K562 (cell line): ENCODE measurements around the gene HIPK2. TPM values are rescaled to one million over a fixed set of nuclear protein-coding genes. Genes with fewer than 3 reads are reported as not detected.
A peak's percentile ranks its signal among the peaks of the same experiment; 100 is the strongest.

Experiments
- ATAC-seq: fragments of 200-7000 bp; cut with Tn5 transposase; 3 replicates; pipeline ENCODE4 v1.9.1; 2020; ENCODE audit warnings: moderate library complexity
- BruUV-seq: library from RNA; stranded (reverse); fragments of 400-500 nt; replicated peaks from 2 replicates; lab custom pipeline; 2021; lab: Mats Ljungman, UMichigan
- CTCF ChIA-PET: fragments of 300-600 bp; formaldehyde crosslinking; extraction: SDS; loops from one replicate; lab custom pipeline; 2021; ENCODE audit warnings: low intra/inter-chr PET ratio; lab: Yijun Ruan, JAX
- POLR2A ChIA-PET: fragments of 300-600, 350-650 bp; sonication (Branson Sonifier 250); formaldehyde crosslinking; extraction: SDS; loops from one replicate; lab custom pipeline; 2021; ENCODE audit warnings: antibody characterized with exemption, inconsistent platforms; lab: Yijun Ruan, JAX
- DNase-seq, 4 experiments: peaks; one replicate each; pipeline versions ENCODE4 v3.0.0 to v3.0.0-alpha.2; 2011 to 2018; ENCODE audit warnings: low spot score in 3 of 4, mixed read lengths in 3 of 4; ENCODE audit errors: extremely low read depth in 1 of 4
- FAIRE-seq: peaks from 2 replicates; lab custom pipeline; 2011; peaks lifted over from hg19 to GRCh38; lab: Jason Lieb, UNC
- H2AFZ ChIP-seq: 2 replicates; pipeline ENCODE4 v1.6.0; 2011; ENCODE audit warnings: low read depth, low read length, control low read depth, inconsistent platforms
- H3K27ac ChIP-seq: fragments of 200-600 bp; 3 replicates; pipeline ENCODE4 v1.8.0; 2011; ENCODE audit warnings: low read depth, mild to moderate bottlenecking, control low read depth, inconsistent platforms, low read length, moderate library complexity, mixed read lengths; ENCODE audit errors: extremely low read depth
- H3K27me3 ChIP-seq, 2 experiments: fragments of 300-600 bp in 1 of 2; 2 replicates in 1 of 2; 3 replicates in 1 of 2; pipeline versions ENCODE4 v1.6.0 to v1.8.0; 2011; ENCODE audit warnings: inconsistent platforms in 2 of 2, low read length in 2 of 2, mild to moderate bottlenecking in 1 of 2, mixed read lengths in 1 of 2, moderate library complexity in 1 of 2; ENCODE audit not compliant: control insufficient read depth in 2 of 2, insufficient read depth in 2 of 2
- H3K36me3 ChIP-seq: fragments of 300-600 bp; 3 replicates; pipeline ENCODE4 v1.8.0; 2011; ENCODE audit warnings: mild to moderate bottlenecking, low read length, inconsistent platforms; ENCODE audit not compliant: control insufficient read depth, insufficient read depth
- H3K4me1 ChIP-seq, 2 experiments: fragments of 200-600 bp in 1 of 2; replicated peaks in 1 of 2; 2 replicates in 1 of 2; 3 replicates in 1 of 2; pipeline versions ENCODE4 v1.5.1 to v1.8.0; 2011; ENCODE audit warnings: inconsistent platforms in 2 of 2, low read length in 2 of 2, mild to moderate bottlenecking in 1 of 2, mixed read lengths in 1 of 2, moderate library complexity in 1 of 2; ENCODE audit not compliant: control insufficient read depth in 2 of 2, insufficient read depth in 2 of 2
- H3K4me2 ChIP-seq: 2 replicates; pipeline ENCODE4 v1.6.1; 2011; ENCODE audit warnings: low read length, control low read depth, inconsistent platforms, mixed read lengths; ENCODE audit not compliant: insufficient read depth
- H3K4me3 ChIP-seq: fragments of 200-600 bp; sonication (generic), shearing (Covaris generic); 2 replicates; pipeline ENCODE4 v1.5.1; 2016; ENCODE audit warnings: control low read depth, inconsistent platforms
- H3K79me2 ChIP-seq: fragments of 200-600 bp; 3 replicates; pipeline ENCODE4 v1.8.0; 2011; ENCODE audit warnings: low read length, inconsistent platforms; ENCODE audit not compliant: control insufficient read depth, insufficient read depth
- H3K9ac ChIP-seq, 2 experiments: 2 replicates each; pipeline versions ENCODE4 v1.6.0 to v1.6.1; 2011; ENCODE audit warnings: low read depth in 2 of 2, low read length in 2 of 2, control low read depth in 1 of 2, inconsistent platforms in 1 of 2, mild to moderate bottlenecking in 1 of 2, mixed read lengths in 1 of 2; ENCODE audit not compliant: insufficient read depth in 1 of 2
- H3K9me1 ChIP-seq: one replicate; pipeline ENCODE4 v1.6.0; 2011; ENCODE audit warnings: inconsistent platforms, mild to moderate bottlenecking, low read length, moderate library complexity; ENCODE audit not compliant: control insufficient read depth, insufficient read depth
- H3K9me3 ChIP-seq: replicated peaks from 2 replicates; pipeline ENCODE4 v1.5.1; 2011; ENCODE audit warnings: low read depth, low read length, inconsistent platforms; ENCODE audit not compliant: control insufficient read depth, insufficient read depth
- H4K20me1 ChIP-seq: replicated peaks from 2 replicates; pipeline ENCODE4 v1.6.1; 2011; ENCODE audit warnings: low read length, inconsistent platforms, mixed read lengths; ENCODE audit not compliant: control insufficient read depth, insufficient read depth
- CBX2 ChIP-seq: fragments of 200-600 bp; sonication (generic); IDR thresholded peaks from one replicate; pipeline ENCODE4 v1.6.1; 2012; ENCODE audit warnings: mild to moderate bottlenecking, low read length, inconsistent platforms; ENCODE audit not compliant: insufficient read depth, poor library complexity, severe bottlenecking
- ESRRA ChIP-seq: fragments of 450-650 bp; IDR thresholded peaks from 2 replicates; pipeline ENCODE4 v1.6.1; 2014; ENCODE audit warnings: low read depth, mild to moderate bottlenecking, moderate library complexity, borderline replicate concordance
- RBM17 ChIP-seq: fragments of 200-400 bp; formaldehyde crosslinking; IDR thresholded peaks from 2 replicates; pipeline ENCODE4 v1.6.1; 2017; ENCODE audit warnings: low read depth, mild to moderate bottlenecking, low read length, borderline replicate concordance
- SIN3B ChIP-seq: fragments of 450-650 bp; IDR thresholded peaks from 2 replicates; pipeline ENCODE4 v1.6.1; 2017; ENCODE audit warnings: low read depth, mild to moderate bottlenecking, moderate library complexity
- TEAD1 ChIP-seq, 2 experiments: fragments of 450-650 bp in 1 of 2; sonication (generic) in 1 of 2; formaldehyde crosslinking; IDR thresholded peaks; 2 replicates each; pipeline versions ENCODE4 v1.4.0 to v1.8.0; 2020 to 2022; ENCODE audit warnings: mild to moderate bottlenecking in 2 of 2, missing genetic modification reagents in 1 of 2
- YY1 ChIP-seq, 3 experiments: IDR thresholded peaks; 2 replicates each; pipeline ENCODE4 v1.6.1; 2011; ENCODE audit warnings: low read length in 2 of 3, mild to moderate bottlenecking in 2 of 3, moderate library complexity in 2 of 3, borderline replicate concordance in 1 of 3, control low read depth in 1 of 3, low read depth in 1 of 3; ENCODE audit not compliant: insufficient read depth in 3 of 3, insufficient replicate concordance in 2 of 3, control insufficient read depth in 1 of 3, insufficient read length in 1 of 3; ENCODE audit errors: extremely low read depth in 1 of 3
- ZNF408 ChIP-seq: fragments of 250-450 bp; sonication (Bioruptor Pico); IDR thresholded peaks from 2 replicates; pipeline ENCODE4 v1.4.0; 2020; ENCODE audit warnings: low read depth, mild to moderate bottlenecking, moderate library complexity
- WGBS: fragments of 100-300 bp; shearing (Covaris generic); methylation state at CpG from one replicate; pipeline ENCODE4 v1.1.6; 2016; ENCODE audit warnings: low coverage, mixed read lengths; ENCODE audit not compliant: insufficient coverage; ENCODE audit errors: missing lambda C conversion rate; 5-methylcytosine and 5-hydroxymethylcytosine counted together
- in situ Hi-C: fragments of 300-500 bp; cut with MboI; formaldehyde crosslinking; loops from 4 replicates; pipeline ENCODE4 v1.15.0; 2018; ENCODE audit warnings: inconsistent platforms, mixed read lengths
- intact Hi-C: fragments of 100-400 bp; cut with micrococcal nuclease; formaldehyde crosslinking; loops from 2 replicates; pipeline ENCODE4 v1.14.2; 2022
- polyA plus RNA-seq, 8 experiments: library from polyadenylated mRNA; depleted of rRNA in 4 of 8; stranded (reverse) in 5 of 8; unstranded in 3 of 8; fragments of >200 nt; fragmentation: Nextera tagmentation in 2 of 8; fragmentation: Illumina TruSeq in 1 of 8; extraction: Ambion mirVana in 2 of 8; extraction: Trizol in 1 of 8; gene quantifications; 2 replicates each; pipeline versions ENCODE4 v1.2.1 to v1.2.3, GENCODE V29; 2011 to 2014; ENCODE audit warnings: inconsistent platforms in 1 of 8, missing spikeins in 1 of 8
- total RNA-seq, 7 experiments: library from RNA; depleted of rRNA in 6 of 7; stranded (reverse); fragments of >200 nt in 6 of 7; fragmentation: Illumina TruSeq in 2 of 7; extraction: Trizol in 2 of 7; gene quantifications; 2 replicates each; pipeline versions ENCODE4 v1.2.1 to v1.2.3, GENCODE V29; 2011 to 2021; ENCODE audit warnings: low replicate concordance in 1 of 7
- TF ChIP-seq, protein P1 (sequence below): fragments of 250-450 bp; sonication (Bioruptor Pico); IDR thresholded peaks from 2 replicates; pipeline ENCODE4 v1.8.0; 2021; ENCODE audit warnings: moderate library complexity, mild to moderate bottlenecking, inconsistent platforms
- TF ChIP-seq, protein P2 (sequence below): sonication (generic); formaldehyde crosslinking; IDR thresholded peaks from 2 replicates; pipeline ENCODE4 v1.8.0; 2022; ENCODE audit warnings: mild to moderate bottlenecking, missing genetic modification reagents
- TF ChIP-seq, protein P3 (sequence below): sonication (generic); formaldehyde crosslinking; IDR thresholded peaks from 2 replicates; pipeline ENCODE4 v1.9.0; 2022; ENCODE audit warnings: mild to moderate bottlenecking, missing genetic modification reagents
- TF ChIP-seq, protein P4 (sequence below): sonication (generic); formaldehyde crosslinking; IDR thresholded peaks from 2 replicates; pipeline ENCODE4 v1.9.0; 2022; ENCODE audit warnings: mild to moderate bottlenecking, missing genetic modification reagents
- TF ChIP-seq, protein P5 (sequence below): sonication (generic); formaldehyde crosslinking; IDR thresholded peaks from 2 replicates; pipeline ENCODE4 v1.5.0; 2020; ENCODE audit warnings: missing genetic modification reagents

HIPK2 gene
- total and polyA plus RNA-seq, 9 of the 15 experiments (the other 6 are each of a cell fraction or from before 2014, with no cell fraction given): 0.69 to 19.8 (median 5.1) TPM

DNA sequence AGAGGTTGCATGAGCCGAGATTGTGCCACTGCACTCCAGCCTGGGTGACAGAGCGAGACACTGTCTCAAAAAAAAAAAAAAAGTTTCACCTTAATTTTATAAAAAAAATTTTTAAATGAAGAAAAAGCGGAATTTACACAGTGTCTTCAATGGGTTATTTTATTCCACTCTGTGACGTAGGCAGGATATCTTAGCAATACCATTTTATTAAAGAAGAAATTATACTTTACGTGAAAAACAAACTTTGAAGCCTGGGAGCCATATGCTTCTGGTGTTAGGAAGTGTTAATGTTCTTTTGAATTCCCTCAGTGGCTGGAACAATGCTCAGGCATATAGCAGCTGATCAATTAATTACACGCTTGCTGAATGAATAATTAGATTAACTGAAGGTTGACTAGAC lies 176.6 kb downstream of the HIPK2 start (continued):
- TF ChIP-seq CBX2 (no peak), ESRRA (no peak), RBM17 (no peak), TEAD1 (CRISPR knock-in tag; IDR thresholded peaks at IDR 0.05) (no peak), ZNF408 (0 out of 2 replicates have a peak, but pooled peaks have one; percentile 51)
- TF ChIP-seq, protein P1, sequence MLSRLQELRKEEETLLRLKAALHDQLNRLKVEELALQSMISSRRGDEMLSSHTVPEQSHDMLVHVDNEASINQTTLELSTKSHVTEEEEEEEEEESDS (CRISPR knock-in tag): no peak
- TF ChIP-seq, protein P2, sequence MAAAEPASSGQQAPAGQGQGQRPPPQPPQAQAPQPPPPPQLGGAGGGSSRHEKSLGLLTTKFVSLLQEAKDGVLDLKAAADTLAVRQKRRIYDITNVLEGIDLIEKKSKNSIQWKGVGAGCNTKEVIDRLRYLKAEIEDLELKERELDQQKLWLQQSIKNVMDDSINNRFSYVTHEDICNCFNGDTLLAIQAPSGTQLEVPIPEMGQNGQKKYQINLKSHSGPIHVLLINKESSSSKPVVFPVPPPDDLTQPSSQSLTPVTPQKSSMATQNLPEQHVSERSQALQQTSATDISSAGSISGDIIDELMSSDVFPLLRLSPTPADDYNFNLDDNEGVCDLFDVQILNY: no peak

DNA sequence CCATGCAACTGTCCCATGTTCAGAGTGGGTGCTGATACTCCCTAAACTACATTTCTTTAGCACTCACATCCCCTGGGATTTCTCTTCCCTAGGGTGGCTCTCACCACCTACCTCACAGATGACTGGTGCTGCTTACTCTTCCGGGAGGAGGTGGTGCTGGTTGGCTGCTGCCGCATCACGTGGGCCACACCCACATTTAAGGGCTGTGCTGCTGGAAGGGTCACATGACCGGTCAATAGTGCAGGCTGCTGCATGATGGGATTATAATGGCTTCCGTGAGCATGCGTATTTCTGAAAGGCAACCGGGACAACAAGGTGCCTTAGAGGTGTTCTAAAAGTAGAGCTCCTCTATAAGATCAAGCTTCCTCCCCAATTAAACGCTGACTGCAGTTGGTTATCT lies 177.5 kb downstream of the HIPK2 start:
- no peak overlapping the region for H3K9ac ChIP-seq
- DNase-seq (peak; percentile 33 to 65 (median 48)), ATAC-seq (peak; percentile 77), FAIRE-seq (no peak)
- H3K4me2 ChIP-seq: no peak overlapping the region
- H3K9me3 ChIP-seq: no peaks in the 10 kb centered on the region
- in situ Hi-C loops: no loop called here
- H3K9me1 ChIP-seq: no peaks in the 10 kb centered on the region
- no peaks in the 10 kb centered on the region for H3K27me3 ChIP-seq
- no TSS peak for BruUV-seq
- H3K36me3 ChIP-seq: peaks cover 29% of the 10 kb centered on the region
- peaks cover 3 to 9% of the 10 kb centered on the region in 2 experiments; a peak in 3 of 5 replicates for H3K4me1 ChIP-seq
- no peaks in the 10 kb centered on the region for H4K20me1 ChIP-seq
- no peak overlapping the region for H3K27ac ChIP-seq
- ChIA-PET CTCF (interaction anchor here (3.0 kb wide), 1 partner anchor 402 kb away, joined by 22 read pairs; no protein-coding TSS in a partner anchor), POLR2A (no interaction called here)
- WGBS: 69% methylated on average over 8 of the region's 8 CpGs
- no peaks in the 10 kb centered on the region for H3K79me2 ChIP-seq
- intact Hi-C loops: loop anchor here (5.0 kb wide), 1 partner anchor 177 kb away; the partner anchor contains the start of gene HIPK2
- no peak overlapping the region for H3K4me3 ChIP-seq
- H2AFZ ChIP-seq: no peak overlapping the region
- TF ChIP-seq YY1 (IDR thresholded peaks at IDR 0.05; ENCODE audit: borderline replicate concordance in 1 of 3, control insufficient read depth in 1 of 3, extremely low read depth in 1 of 3, insufficient read depth in 3 of 3, insufficient read length in 1 of 3, insufficient replicate concordance in 2 of 3, low read depth in 1 of 3, low read length in 2 of 3) (peak in 1 of 3 experiments; percentile 48), SIN3B (no peak)
- TF ChIP-seq, protein P3, sequence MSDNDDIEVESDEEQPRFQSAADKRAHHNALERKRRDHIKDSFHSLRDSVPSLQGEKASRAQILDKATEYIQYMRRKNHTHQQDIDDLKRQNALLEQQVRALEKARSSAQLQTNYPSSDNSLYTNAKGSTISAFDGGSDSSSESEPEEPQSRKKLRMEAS (CRISPR knock-in tag): peak; percentile 32; the same call in 1 of the 2 replicates
- TF ChIP-seq, protein P4, sequence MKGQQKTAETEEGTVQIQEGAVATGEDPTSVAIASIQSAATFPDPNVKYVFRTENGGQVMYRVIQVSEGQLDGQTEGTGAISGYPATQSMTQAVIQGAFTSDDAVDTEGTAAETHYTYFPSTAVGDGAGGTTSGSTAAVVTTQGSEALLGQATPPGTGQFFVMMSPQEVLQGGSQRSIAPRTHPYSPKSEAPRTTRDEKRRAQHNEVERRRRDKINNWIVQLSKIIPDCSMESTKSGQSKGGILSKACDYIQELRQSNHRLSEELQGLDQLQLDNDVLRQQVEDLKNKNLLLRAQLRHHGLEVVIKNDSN (CRISPR knock-in tag): peak; percentile 90
- TF ChIP-seq, protein P5, sequence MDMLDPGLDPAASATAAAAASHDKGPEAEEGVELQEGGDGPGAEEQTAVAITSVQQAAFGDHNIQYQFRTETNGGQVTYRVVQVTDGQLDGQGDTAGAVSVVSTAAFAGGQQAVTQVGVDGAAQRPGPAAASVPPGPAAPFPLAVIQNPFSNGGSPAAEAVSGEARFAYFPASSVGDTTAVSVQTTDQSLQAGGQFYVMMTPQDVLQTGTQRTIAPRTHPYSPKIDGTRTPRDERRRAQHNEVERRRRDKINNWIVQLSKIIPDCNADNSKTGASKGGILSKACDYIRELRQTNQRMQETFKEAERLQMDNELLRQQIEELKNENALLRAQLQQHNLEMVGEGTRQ (CRISPR knock-in tag): peak; percentile 90
